Stimulated activated CD4-positive, alpha-beta T cell treated with anti-CD3 and anti-CD28 coated beads, TNF-alpha, amount 100 ng/mL, for 48 hours (primary cell): ENCODE measurements around the gene LPAR6.

Experiments
- DNase-seq, 3 donors: peaks; one replicate each; pipeline ENCODE4 v3.0.0-alpha.2; 2020; ENCODE audit warnings: low read depth in 3 of 3

LPAR6 gene

GRCh38 chr13:48369988-48370387 is 42.9 kb downstream of the LPAR6 start:
- no peak for DNase-seq
